GM12874 (cell line): Measurements from ENCODE around the gene KRT15.

Experiments used
- TF ChIP-seq, protein P1 (sequence below): IDR thresholded peaks from 2 replicates; pipeline ENCODE4 v1.5.1; 2011; ENCODE audit warnings: low read depth, mild to moderate bottlenecking, control low read depth, low read length, moderate library complexity; ENCODE audit not compliant: insufficient read depth

Gene KRT15

DNA sequence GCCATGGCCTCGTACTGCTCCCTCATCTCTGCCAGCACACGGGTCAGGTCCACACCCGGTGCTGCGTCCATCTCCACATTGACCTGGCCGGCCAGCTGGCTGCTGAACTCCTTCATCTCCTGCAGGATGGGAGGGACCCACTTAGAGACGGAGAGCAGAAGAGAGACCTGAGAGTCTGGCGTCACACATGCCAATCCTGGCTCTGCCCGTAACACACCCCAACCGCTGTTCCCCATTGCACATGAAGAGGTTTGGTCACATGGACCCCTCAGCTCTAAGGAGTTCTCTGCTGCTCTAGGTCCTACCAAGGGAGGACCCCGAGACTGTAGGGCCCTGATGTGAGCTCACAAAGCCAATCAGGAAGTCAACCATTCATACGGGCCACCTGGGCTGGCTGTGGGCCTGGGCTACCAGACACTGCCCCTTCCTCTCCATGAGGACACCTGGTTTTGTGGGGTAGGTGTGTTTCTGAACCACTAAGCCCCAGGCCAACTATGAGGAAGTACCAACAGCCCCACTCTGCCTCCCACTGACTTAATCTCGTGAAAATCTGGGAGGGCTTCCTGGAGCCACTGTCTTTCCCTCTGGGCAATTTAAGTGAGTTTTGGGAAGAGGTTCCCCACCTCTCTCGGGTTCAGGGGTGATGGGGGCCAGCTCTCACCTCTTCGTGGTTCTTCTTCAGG, 2.4 kb downstream of the KRT15 start:
- TF ChIP-seq, protein P1, sequence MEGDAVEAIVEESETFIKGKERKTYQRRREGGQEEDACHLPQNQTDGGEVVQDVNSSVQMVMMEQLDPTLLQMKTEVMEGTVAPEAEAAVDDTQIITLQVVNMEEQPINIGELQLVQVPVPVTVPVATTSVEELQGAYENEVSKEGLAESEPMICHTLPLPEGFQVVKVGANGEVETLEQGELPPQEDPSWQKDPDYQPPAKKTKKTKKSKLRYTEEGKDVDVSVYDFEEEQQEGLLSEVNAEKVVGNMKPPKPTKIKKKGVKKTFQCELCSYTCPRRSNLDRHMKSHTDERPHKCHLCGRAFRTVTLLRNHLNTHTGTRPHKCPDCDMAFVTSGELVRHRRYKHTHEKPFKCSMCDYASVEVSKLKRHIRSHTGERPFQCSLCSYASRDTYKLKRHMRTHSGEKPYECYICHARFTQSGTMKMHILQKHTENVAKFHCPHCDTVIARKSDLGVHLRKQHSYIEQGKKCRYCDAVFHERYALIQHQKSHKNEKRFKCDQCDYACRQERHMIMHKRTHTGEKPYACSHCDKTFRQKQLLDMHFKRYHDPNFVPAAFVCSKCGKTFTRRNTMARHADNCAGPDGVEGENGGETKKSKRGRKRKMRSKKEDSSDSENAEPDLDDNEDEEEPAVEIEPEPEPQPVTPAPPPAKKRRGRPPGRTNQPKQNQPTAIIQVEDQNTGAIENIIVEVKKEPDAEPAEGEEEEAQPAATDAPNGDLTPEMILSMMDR, result no peak

DNA sequence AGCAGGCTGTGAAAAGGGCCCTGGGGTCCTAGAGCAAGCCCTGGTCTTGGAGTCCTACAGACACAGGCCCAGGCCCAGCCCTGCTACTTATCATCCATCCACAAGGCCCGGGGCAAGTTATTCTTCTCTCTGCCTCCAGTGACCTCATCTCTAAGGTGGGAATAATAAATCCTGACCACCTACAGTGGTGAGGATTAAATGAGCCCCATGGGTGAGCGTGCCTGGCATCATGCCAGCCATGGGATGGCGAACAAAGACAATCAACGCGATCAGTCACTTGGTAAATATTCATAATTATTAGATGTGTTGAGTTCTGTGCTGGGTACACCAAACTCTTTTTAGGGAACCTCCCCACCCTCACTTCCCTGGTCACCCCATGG, 5.5 kb downstream of the KRT15 start:
- TF ChIP-seq, protein P1, result no peak

DNA sequence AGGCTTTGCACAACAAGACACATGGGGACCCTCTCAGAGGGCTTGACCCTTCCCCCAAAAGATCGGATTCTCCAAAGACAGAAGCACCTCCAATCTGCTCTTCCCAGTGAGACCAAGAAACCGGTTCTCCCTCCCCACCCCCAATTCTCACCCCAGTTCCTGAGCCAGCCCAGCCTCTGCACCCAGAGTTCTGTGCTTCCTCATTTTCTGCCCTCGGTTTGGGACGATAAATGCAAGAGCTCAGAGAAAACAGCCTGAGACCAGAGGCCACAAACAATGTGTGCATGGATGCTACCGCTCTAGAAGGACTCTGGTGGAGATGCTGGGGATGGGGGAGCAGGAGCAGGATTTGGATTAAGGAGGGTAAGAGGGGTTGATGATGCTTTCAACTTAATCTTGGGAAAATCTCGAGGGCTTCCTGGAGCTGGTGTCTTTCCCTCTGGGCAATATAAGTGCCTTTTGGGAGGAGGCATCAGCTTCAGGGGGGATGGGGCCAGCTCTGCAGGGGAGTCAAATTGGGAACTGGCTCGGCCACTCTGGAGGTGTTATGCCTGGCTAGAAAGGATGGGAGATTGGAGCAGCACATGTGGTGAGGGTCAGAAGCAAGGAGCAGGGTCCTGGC, 6.0 kb downstream of the KRT15 start:
- TF ChIP-seq, protein P1, result no peak

DNA sequence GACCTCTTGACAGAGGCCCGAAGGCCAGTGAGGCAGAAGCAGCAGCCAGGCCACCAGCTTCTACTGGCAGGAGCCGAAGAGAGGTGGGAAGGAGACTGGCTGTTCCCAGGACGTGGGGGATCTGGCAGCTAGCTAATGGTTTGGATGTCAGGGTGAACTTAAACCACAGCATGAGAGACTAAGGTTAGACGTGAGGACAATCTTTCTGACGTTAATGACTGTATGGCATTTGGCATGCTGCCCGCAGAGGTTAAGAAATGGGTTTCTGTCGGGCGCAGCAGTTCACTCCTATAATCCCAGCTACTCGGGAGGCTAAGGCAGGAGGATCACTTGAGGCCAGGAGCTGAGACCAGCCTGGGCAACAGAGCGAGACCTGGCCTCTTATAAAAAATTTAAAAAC, 7.0 kb downstream of the KRT15 start:
- TF ChIP-seq, protein P1, result no peak

DNA sequence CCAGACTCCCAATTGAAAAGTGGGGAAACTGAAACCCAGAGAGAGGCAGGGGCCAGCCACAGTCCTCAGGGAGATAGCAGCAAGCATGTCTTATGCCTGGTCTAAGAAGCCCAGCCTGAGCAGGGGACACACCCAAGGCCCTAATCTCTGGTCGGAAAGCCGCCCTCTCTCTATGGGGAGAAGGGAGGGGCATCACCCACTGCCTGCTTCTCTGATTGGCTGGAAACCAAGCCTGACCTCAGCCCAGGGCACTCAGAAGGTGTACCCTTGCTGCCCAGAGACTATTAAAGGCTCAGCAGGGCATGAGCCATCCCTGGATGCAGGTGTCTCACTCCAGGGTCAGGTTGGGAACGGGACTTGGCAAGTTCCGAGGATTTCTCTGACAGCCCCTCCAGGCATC, 7.6 kb downstream of the KRT15 start:
- TF ChIP-seq, protein P1, result no peak

DNA sequence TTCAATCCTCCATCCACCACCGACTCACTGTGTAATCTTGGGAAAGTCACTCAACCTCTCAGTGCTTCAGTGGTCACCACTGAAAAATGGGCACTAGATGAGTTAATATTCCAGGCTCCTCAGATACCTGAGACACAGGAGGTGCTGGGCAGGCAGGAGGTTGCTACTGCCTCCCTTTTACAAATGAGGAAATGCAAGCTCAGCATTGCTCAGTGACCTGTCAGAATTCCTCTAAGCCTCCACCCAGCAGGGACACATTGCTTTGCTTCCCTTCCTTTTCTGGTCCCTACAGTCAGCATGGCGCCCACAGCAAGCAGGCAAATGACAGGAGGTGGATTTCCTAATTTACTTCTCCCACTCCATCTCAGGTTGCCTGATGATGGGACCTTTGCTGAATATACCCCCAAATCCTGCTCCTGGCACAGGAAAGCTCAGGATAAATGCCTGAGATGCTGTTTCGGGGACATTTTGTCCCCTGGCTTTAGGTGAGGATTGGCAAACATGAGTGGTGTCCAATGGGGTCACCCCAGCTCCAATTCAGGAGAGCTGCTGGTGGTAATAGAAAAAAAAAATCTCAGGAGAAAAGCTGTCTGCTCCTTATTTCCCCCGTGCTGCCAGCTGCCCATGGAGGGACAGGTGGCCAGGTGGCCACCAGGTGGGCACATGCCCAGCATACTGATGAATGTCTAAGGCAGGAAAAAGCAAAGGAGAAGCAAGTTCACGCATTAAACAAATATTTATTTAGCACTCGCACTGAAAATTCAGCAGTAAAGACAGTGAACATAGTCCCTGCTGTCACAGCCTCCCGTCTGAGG, 8.2 kb downstream of the KRT15 start:
- TF ChIP-seq, protein P1, result no peak

DNA sequence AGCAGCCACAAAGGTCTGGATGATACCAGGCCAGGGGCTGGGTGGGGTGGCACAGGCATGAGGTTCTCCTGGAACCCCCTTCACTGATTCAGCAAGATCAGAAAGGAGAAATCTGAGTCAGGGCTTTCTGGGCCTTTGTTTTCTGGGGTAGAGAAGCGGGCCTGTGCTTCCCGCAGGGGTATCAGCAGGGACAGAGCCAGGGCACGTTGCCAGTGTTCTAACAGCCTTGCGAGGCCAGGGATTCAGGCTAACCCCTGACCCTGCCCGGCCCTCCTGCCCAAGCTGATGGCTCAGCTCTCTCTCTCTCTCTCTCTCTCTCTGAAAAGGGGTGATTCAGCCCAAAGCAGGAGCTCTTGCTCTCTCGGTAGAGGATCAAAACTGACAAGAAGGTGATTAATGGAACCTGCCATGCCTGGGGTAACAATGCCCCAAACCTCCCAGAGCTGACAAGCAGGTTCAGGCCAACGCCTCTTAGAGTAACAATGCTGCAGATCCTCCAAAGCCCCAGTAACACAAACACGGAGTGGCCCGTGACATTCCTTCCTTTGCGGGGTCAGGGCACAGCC, 11.3 kb downstream of the KRT15 start:
- TF ChIP-seq, protein P1, result no peak
